HepG2 (cell line): ENCODE results near the gene TMEM87B. TPM values are rescaled to one million over a fixed set of nuclear protein-coding genes. Genes with fewer than 3 reads are reported as not detected.

Source experiments
- ARHGAP35 ChIP-seq: sonication (generic); formaldehyde crosslinking; IDR thresholded peaks from 2 replicates; pipeline ENCODE4 v1.9.0; 2022; ENCODE audit warnings: mild to moderate bottlenecking, inconsistent platforms, moderate library complexity, missing genetic modification reagents, borderline replicate concordance
- ATF2 ChIP-seq: sonication (generic); formaldehyde crosslinking; IDR thresholded peaks from 2 replicates; pipeline ENCODE4 v1.4.0; 2020; ENCODE audit warnings: missing genetic modification reagents
- ETV5 ChIP-seq: IDR thresholded peaks from 2 replicates; pipeline ENCODE4 v1.6.1; 2018; ENCODE audit warnings: missing biosample characterization, missing genetic modification reagents, inconsistent platforms, borderline replicate concordance
- GPN1 ChIP-seq: sonication (generic); formaldehyde crosslinking; IDR thresholded peaks from 2 replicates; pipeline ENCODE4 v1.5.1; 2020; ENCODE audit warnings: missing genetic modification reagents, borderline replicate concordance
- IKZF1 ChIP-seq: fragments of 450-650 bp; IDR thresholded peaks from 2 replicates; pipeline ENCODE4 v1.7.1; 2016
- NFKB2 ChIP-seq: sonication (generic); formaldehyde crosslinking; IDR thresholded peaks from 2 replicates; pipeline ENCODE4 v1.4.0; 2020; ENCODE audit warnings: missing genetic modification reagents, borderline replicate concordance
- NR0B2 ChIP-seq: sonication (generic); formaldehyde crosslinking; IDR thresholded peaks from 2 replicates; pipeline ENCODE4 v1.4.0; 2020; ENCODE audit warnings: mild to moderate bottlenecking, missing genetic modification reagents
- RBM39 ChIP-seq: fragments of 200-400 bp; formaldehyde crosslinking; IDR thresholded peaks from one replicate; pipeline ENCODE4 v1.6.1; 2018; ENCODE audit warnings: antibody characterized with exemption, mild to moderate bottlenecking, low read depth, low read length; ENCODE audit not compliant: poor library complexity, severe bottlenecking
- ZFP90 ChIP-seq: sonication (generic); formaldehyde crosslinking; IDR thresholded peaks from 2 replicates; pipeline ENCODE4 v1.8.0; 2022; ENCODE audit warnings: missing genetic modification reagents, mild to moderate bottlenecking, inconsistent platforms, borderline replicate concordance
- ZNF18 ChIP-seq: sonication (generic); formaldehyde crosslinking; IDR thresholded peaks from 2 replicates; pipeline ENCODE4 v1.8.0; 2022; ENCODE audit warnings: mild to moderate bottlenecking, missing genetic modification reagents; ENCODE audit not compliant: insufficient replicate concordance
- ZNF33B ChIP-seq: sonication (generic); formaldehyde crosslinking; IDR thresholded peaks from 2 replicates; pipeline ENCODE4 v1.5.1; 2020; ENCODE audit warnings: mild to moderate bottlenecking, missing genetic modification reagents
- ZNF343 ChIP-seq: sonication (generic); formaldehyde crosslinking; IDR thresholded peaks from 2 replicates; pipeline ENCODE4 v1.4.0; 2020; ENCODE audit warnings: mild to moderate bottlenecking, missing genetic modification reagents
- ZNF383 ChIP-seq: sonication (generic); formaldehyde crosslinking; IDR thresholded peaks from 2 replicates; pipeline ENCODE4 v1.4.0; 2020; ENCODE audit warnings: missing genetic modification reagents, mild to moderate bottlenecking, borderline replicate concordance
- ZNF432 ChIP-seq: sonication (generic); formaldehyde crosslinking; IDR thresholded peaks from 2 replicates; pipeline ENCODE4 v1.5.0; 2020; ENCODE audit warnings: missing genetic modification reagents, mild to moderate bottlenecking, borderline replicate concordance
- ZNF547 ChIP-seq: sonication (generic); formaldehyde crosslinking; IDR thresholded peaks from 2 replicates; pipeline ENCODE4 v1.5.1; 2020; ENCODE audit warnings: mild to moderate bottlenecking, missing genetic modification reagents
- ZNF605 ChIP-seq: sonication (generic); formaldehyde crosslinking; IDR thresholded peaks from 2 replicates; pipeline ENCODE4 v1.8.0; 2022; ENCODE audit warnings: mild to moderate bottlenecking, missing genetic modification reagents
- ZNF660 ChIP-seq: sonication (generic); formaldehyde crosslinking; IDR thresholded peaks from 2 replicates; pipeline ENCODE4 v1.5.1; 2020; ENCODE audit warnings: mild to moderate bottlenecking, low read depth, missing genetic modification reagents, borderline replicate concordance
- ZNF766 ChIP-seq: sonication (generic); formaldehyde crosslinking; IDR thresholded peaks from 2 replicates; pipeline ENCODE4 v1.5.0; 2020; ENCODE audit warnings: missing genetic modification reagents, borderline replicate concordance
- polyA plus RNA-seq, 8 experiments: library from polyadenylated mRNA; depleted of rRNA in 3 of 8; stranded (reverse) in 7 of 8; unstranded in 1 of 8; fragments of >200 nt; fragmentation: Illumina TruSeq in 4 of 8; extraction: Trizol in 4 of 8; gene quantifications; 2 replicates each; pipeline versions ENCODE4 v1.2.1 to v1.2.3, GENCODE V29; 2011 to 2016; ENCODE audit warnings: low read depth in 4 of 8, missing spikeins in 1 of 8, mixed read lengths in 1 of 8; ENCODE audit not compliant: insufficient read depth in 1 of 8
- total RNA-seq, 5 experiments: library from RNA; depleted of rRNA; stranded (reverse); fragments of >200 nt; fragmentation: Illumina TruSeq; extraction: Trizol; gene quantifications; 2 replicates each; pipeline ENCODE4 v1.2.3, GENCODE V29; 2016; ENCODE audit warnings: low read depth in 1 of 5
- TF ChIP-seq, protein P1 (sequence below): sonication (generic); formaldehyde crosslinking; conservative IDR thresholded peaks from 2 replicates; pipeline ENCODE4 v1.4.0; 2020; ENCODE audit warnings: missing genetic modification reagents
- TF ChIP-seq, protein P2 (sequence below): sonication (generic); formaldehyde crosslinking; IDR thresholded peaks from 2 replicates; pipeline ENCODE4 v1.4.0; 2020; ENCODE audit warnings: missing genetic modification reagents

TMEM87B gene
- total and polyA plus RNA-seq, 2 of the 13 experiments (the other 11 are each of a cell fraction or from before 2014, with no cell fraction given), result 15.1 to 16.2 TPM

DNA sequence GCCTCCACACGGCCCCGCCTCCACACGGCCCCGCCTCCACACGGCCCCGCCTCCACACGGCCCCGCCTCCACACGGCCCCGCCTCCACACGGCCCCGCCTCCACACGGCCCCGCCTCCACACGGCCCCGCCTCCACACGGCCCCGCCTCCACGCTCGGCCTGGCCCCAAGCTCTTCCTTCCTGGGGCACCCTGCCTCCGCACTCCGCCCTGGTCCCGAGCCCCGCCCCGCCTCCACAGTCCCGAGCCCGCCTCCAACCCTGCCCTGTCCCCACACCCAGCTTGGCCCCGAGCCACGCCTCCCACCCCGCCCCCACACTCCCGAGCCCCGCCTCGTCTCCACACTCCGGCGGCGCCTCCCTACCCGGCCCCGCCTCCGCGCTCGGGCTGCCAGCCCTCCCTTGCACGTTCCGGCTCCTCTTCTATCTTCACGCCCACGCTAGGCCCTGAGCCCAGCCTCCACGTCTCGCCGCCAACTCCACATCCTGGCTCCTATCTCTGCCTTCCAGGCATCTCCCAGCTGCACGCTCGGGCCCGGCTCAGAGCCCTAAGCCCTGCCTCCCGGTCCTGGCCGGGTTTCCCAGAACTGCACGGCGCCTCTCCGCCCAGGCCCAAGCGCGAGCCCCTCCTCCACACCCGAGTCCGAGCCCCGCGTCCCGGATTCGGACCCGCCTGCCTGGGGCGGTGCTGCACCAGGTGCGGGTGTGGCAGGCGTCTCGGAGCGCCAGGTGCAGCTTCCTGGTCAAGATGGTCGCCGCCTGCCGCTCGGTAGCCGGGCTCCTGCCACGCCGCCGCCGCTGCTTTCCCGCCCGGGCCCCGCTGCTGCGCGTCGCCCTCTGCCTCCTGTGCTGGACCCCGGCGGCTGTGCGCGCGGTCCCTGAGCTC is at the start of gene TMEM87B (continued):
- TF ChIP-seq NR0B2 (CRISPR knock-in tag) (peak; percentile 86), ARHGAP35 (CRISPR knock-in tag) (peak; percentile 43; the same call in 1 of the 2 replicates), ZNF547 (CRISPR knock-in tag) (0 out of 2 replicates have a peak, but pooled peaks have one; percentile 76), GPN1 (CRISPR knock-in tag) (no peak), ZNF766 (CRISPR knock-in tag) (peak; percentile 70; the same call in 1 of the 2 replicates), RBM39 (peak; percentile 79), ETV5 (CRISPR knock-in tag) (peak; percentile 69), ZNF432 (CRISPR knock-in tag) (no peak), IKZF1 (no peak), ZFP90 (peak; percentile 79), ZNF605 (CRISPR knock-in tag) (peak; percentile 85), ZNF18 (CRISPR knock-in tag) (peak; percentile 59), ZNF343 (CRISPR knock-in tag) (peak; percentile 83; the same call in 1 of the 2 replicates), ZNF33B (peak; percentile 73; the same call in 1 of the 2 replicates), ATF2 (CRISPR knock-in tag) (peak; percentile 44; the same call in 1 of the 2 replicates), NFKB2 (CRISPR knock-in tag) (peak; percentile 55; the same call in 1 of the 2 replicates), ZNF383 (CRISPR knock-in tag) (no peak), ZNF660 (CRISPR knock-in tag) (no peak; the same call in 1 of the 2 replicates)
- TF ChIP-seq, protein P1, sequence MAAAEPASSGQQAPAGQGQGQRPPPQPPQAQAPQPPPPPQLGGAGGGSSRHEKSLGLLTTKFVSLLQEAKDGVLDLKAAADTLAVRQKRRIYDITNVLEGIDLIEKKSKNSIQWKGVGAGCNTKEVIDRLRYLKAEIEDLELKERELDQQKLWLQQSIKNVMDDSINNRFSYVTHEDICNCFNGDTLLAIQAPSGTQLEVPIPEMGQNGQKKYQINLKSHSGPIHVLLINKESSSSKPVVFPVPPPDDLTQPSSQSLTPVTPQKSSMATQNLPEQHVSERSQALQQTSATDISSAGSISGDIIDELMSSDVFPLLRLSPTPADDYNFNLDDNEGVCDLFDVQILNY (CRISPR knock-in tag), result 0 out of 2 replicates have a peak, but pooled peaks have one; percentile 20
- TF ChIP-seq, protein P2, sequence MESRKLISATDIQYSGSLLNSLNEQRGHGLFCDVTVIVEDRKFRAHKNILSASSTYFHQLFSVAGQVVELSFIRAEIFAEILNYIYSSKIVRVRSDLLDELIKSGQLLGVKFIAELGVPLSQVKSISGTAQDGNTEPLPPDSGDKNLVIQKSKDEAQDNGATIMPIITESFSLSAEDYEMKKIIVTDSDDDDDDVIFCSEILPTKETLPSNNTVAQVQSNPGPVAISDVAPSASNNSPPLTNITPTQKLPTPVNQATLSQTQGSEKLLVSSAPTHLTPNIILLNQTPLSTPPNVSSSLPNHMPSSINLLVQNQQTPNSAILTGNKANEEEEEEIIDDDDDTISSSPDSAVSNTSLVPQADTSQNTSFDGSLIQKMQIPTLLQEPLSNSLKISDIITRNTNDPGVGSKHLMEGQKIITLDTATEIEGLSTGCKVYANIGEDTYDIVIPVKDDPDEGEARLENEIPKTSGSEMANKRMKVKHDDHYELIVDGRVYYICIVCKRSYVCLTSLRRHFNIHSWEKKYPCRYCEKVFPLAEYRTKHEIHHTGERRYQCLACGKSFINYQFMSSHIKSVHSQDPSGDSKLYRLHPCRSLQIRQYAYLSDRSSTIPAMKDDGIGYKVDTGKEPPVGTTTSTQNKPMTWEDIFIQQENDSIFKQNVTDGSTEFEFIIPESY (CRISPR knock-in tag), result no peak
